ENCODE results near the gene GATD1. TPM values are rescaled to one million over a fixed set of nuclear protein-coding genes. Genes with fewer than 3 reads are reported as not detected.
A peak's percentile ranks its signal among the peaks of the same experiment; 100 is the strongest.

Gene GATD1
- total and polyA plus RNA-seq, 2 donors (not counting 1 experiment from before 2014, with no cell fraction given) = 62.4 to 70.0 TPM

DNA sequence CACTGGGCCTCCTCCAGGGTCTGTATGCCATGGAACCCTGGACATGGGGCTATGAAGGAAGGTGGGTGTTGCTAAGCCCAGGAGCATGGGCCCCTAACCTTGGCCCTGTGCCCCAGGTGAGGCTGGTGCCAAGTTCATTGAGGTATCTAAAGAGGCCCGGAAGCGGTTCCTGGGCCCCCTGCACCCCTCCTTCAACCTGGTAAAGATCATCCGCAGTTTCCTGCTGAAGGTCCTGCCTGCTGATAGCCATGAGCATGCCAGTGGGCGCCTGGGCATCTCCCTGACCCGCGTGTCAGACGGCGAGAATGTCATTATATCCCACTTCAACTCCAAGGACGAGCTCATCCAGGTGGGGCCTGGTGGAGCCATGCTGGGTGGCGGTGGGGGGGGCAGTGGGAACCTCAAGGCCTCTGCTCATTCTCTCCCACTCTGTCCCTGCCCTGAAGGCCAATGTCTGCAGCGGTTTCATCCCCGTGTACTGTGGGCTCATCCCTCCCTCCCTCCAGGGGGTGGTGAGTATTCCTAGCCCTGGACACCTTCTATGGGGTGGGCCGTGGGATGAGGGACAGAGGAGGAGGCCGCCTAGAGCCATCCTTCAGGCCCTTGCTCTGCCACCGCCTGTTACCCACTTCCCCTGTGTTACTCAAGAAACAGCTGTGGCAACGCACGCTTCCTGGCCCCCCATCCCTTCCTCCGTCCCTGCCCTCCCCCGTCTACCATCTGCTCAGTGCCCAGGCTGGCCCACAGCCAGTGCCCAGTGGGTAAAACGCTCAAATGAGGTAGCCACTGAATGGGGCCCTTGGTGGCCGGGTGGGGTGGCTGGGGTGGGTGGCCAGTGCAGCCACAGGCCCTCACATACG lies 44.5 kb upstream of the GATD1 start:
- 74% methylated on average over 11 of the region's 22 CpGs for WGBS (ENCODE audit: insufficient coverage)
- POLR2A ChIA-PET = interaction anchor here (3.7 kb wide), 1 partner anchor 8 kb away, joined by 57 read pairs; the partner anchor contains the start of genes CD151 and CRACR2B
- H3K36me3 ChIP-seq (replicated peaks in 1 of 2; ENCODE audit: control extremely low read depth in 1 of 2, control insufficient read depth in 1 of 2, extremely low read depth in 1 of 2, insufficient read depth in 2 of 2, low read length in 1 of 2) = peaks cover 0 to 30% of the 10 kb centered on the region in 2 experiments
- intact Hi-C loops (cut with micrococcal nuclease) = no loop called here
- peaks cover 23 to 32% of the 10 kb centered on the region in 2 donors for H3K4me1 ChIP-seq (ENCODE audit: control insufficient read depth in 2 of 2, insufficient read depth in 2 of 2, low read length in 2 of 2)
- peaks cover 59% of the 10 kb centered on the region for H4K20me1 ChIP-seq (ENCODE audit: control insufficient read depth, insufficient read depth, low read length, poor library complexity, severe bottlenecking)
- CTCF ChIA-PET = no interaction called here
- Mint-ChIP-seq H3K27me3 (no peaks in the 10 kb centered on the region), H3K27ac (no peak overlapping the region), H3K4me3 (peak overlapping the region; percentile 32), H3K4me1 (peaks cover 25% of the 10 kb centered on the region), H3K9me3 (ENCODE audit: insufficient read depth) (no peaks in the 10 kb centered on the region)
- H3K4me2 ChIP-seq (replicated peaks; ENCODE audit: low read depth, low read length, poor library complexity, severe bottlenecking) = no peak overlapping the region
- DNase-seq = no peak
- no peak for TF ChIP-seq EZH2 (IDR thresholded peaks at IDR 0.05; ENCODE audit: borderline replicate concordance, insufficient read depth, low read depth, low read length, poor library complexity, severe bottlenecking)
- TF ChIP-seq, protein P1, sequence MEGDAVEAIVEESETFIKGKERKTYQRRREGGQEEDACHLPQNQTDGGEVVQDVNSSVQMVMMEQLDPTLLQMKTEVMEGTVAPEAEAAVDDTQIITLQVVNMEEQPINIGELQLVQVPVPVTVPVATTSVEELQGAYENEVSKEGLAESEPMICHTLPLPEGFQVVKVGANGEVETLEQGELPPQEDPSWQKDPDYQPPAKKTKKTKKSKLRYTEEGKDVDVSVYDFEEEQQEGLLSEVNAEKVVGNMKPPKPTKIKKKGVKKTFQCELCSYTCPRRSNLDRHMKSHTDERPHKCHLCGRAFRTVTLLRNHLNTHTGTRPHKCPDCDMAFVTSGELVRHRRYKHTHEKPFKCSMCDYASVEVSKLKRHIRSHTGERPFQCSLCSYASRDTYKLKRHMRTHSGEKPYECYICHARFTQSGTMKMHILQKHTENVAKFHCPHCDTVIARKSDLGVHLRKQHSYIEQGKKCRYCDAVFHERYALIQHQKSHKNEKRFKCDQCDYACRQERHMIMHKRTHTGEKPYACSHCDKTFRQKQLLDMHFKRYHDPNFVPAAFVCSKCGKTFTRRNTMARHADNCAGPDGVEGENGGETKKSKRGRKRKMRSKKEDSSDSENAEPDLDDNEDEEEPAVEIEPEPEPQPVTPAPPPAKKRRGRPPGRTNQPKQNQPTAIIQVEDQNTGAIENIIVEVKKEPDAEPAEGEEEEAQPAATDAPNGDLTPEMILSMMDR (IDR thresholded peaks at IDR 0.05) = no peak
- peaks cover 0 to 2% (median 0%) of the 10 kb centered on the region in 4 experiments for H3K27me3 ChIP-seq (replicated peaks in 1 of 4; ENCODE audit: control extremely low read depth in 1 of 4, control insufficient read depth in 3 of 4, insufficient read depth in 4 of 4, low read length in 3 of 4)
- no peak overlapping the region for H3K9ac ChIP-seq (ENCODE audit: low read length)
- H3K4me3 ChIP-seq (ENCODE audit: control extremely low read depth in 1 of 5, extremely low read depth in 1 of 5, insufficient read depth in 1 of 5, low read depth in 2 of 5, low read length in 4 of 5) = no peak overlapping the region
- H2AFZ ChIP-seq (ENCODE audit: insufficient read depth, low read depth, low read length, poor library complexity, severe bottlenecking) = no peak overlapping the region
- ATAC-seq (ENCODE audit: low read depth) = no peak
- H3K9me3 ChIP-seq (ENCODE audit: control extremely low read depth in 1 of 3, control insufficient read depth in 2 of 3, insufficient read depth in 1 of 3, low read length in 2 of 3) = no peaks in the 10 kb centered on the region
- peaks cover 24% of the 10 kb centered on the region for H3K79me2 ChIP-seq (ENCODE audit: control insufficient read depth, insufficient read depth, low read length)
- H3K27ac ChIP-seq (ENCODE audit: low read length in 2 of 2) = no peak overlapping the region
